Transverse colon (tissue), 4 donors: Measurements from ENCODE around the gene PLA1A.

Experiments
- POLR2AphosphoS5 ChIP-seq, 3 donors: sonication (generic); formaldehyde crosslinking; IDR thresholded peaks; one replicate each; pipeline ENCODE4 v1.6.1; 2016; ENCODE audit warnings: antibody characterized with exemption in 3 of 3
- TF ChIP-seq, protein P1 (sequence below), 5 experiments: fragments of 200-600 bp in 3 of 5; fragments of 450-650 bp in 2 of 5; sonication (generic) in 3 of 5; IDR thresholded peaks; 1 replicate in 2 of 5; 2 replicates in 3 of 5; pipeline ENCODE4 v1.5.1; 2016 to 2017; ENCODE audit warnings: antibody characterized with exemption in 5 of 5, inconsistent platforms in 3 of 5, mild to moderate bottlenecking in 2 of 5, moderate library complexity in 1 of 5

DNA sequence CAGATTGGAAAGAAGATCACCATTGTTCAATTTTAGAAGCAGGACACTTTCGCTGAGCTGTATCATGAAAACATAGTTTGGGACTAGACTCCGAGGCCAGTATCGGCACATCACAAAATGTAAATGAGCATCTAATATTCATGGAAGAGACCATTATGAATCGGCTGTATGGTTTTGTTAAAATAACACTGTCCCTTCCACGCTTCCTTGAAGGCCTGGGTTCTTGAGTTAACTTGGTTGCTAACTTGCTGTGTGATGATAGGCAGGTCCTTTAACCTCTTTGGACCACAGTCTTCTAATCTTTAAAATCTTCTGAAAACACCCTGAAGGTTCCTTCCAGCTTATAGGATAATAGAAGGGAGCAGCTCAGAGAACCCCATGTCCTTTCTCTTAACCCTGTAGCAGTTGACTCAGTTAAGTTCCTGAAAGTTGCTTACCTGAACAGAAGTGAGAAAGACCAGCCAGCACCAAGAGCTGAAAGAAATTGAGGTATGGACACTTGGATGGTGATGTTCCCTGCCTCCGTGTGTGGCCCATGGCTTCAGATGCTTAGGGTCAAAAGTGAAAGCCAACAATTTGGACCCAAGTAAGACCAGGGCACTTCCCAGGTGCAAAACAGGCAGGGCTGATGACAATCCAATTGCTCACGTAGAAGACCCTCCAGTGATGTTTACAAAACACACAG lies 40.4 kb upstream of the PLA1A start:
- no peak for TF ChIP-seq POLR2AphosphoS5 (IDR thresholded peaks at IDR 0.05)
- TF ChIP-seq, protein P1, sequence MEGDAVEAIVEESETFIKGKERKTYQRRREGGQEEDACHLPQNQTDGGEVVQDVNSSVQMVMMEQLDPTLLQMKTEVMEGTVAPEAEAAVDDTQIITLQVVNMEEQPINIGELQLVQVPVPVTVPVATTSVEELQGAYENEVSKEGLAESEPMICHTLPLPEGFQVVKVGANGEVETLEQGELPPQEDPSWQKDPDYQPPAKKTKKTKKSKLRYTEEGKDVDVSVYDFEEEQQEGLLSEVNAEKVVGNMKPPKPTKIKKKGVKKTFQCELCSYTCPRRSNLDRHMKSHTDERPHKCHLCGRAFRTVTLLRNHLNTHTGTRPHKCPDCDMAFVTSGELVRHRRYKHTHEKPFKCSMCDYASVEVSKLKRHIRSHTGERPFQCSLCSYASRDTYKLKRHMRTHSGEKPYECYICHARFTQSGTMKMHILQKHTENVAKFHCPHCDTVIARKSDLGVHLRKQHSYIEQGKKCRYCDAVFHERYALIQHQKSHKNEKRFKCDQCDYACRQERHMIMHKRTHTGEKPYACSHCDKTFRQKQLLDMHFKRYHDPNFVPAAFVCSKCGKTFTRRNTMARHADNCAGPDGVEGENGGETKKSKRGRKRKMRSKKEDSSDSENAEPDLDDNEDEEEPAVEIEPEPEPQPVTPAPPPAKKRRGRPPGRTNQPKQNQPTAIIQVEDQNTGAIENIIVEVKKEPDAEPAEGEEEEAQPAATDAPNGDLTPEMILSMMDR (IDR thresholded peaks at IDR 0.05): no peak
